Measurements from ENCODE around the gene MRGPRX4.
"Not testable (repeated sequence)": the region's sequence is repeated elsewhere in the genome, so short reads cannot be mapped to it uniquely, and the experiment has no call there.

GRCh38 chr11:18131115-18131514 is 41.5 kb upstream of the MRGPRX4 start:
- not testable (repeated sequence) for TF ChIP-seq TAF1, POLR2AphosphoS5 (IDR thresholded peaks at IDR 0.05; ENCODE audit: low read depth, low read length)

All from GM12891 (cell line).